GM23248 (cell line): Measurements from ENCODE around the gene POU5F1.

Experiments
- EZH2 ChIP-seq: fragments of 200-600 bp; sonication (generic); IDR thresholded peaks from 2 replicates; pipeline ENCODE4 v1.6.1; 2018; ENCODE audit warnings: antibody characterized with exemption, mild to moderate bottlenecking; ENCODE audit not compliant: insufficient read depth, poor library complexity, severe bottlenecking
- EZH2phosphoT487 ChIP-seq: fragments of 200-600 bp; sonication (generic); IDR thresholded peaks from 2 replicates; pipeline ENCODE4 v1.6.1; 2018; ENCODE audit warnings: antibody characterized with exemption, moderate library complexity, mild to moderate bottlenecking, low read depth; ENCODE audit not compliant: insufficient read depth

DNA sequence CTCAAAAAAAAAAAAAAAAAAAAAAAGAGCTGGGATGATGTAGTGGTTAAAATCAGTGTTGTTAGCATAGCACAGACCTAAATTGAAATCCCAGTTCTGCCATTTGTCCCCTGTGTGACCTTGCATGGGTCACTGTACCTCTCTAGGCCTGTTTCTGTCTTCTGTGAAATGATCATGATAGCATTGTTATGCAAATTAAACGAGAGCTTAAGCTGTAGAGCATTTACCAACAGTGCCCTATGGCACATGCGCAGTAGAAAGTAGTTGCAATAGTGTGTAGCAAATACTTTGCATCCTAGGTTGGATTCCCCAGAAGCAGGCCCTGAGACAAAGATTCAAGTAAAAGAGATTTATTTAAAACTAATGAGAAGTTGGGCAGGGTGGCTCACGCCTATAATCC lies 38.9 kb downstream of the POU5F1 start:
- no peak for TF ChIP-seq EZH2phosphoT487
- no peak for TF ChIP-seq EZH2
